HEK293 (cell line): ENCODE measurements around the gene ANKUB1.

Experiments used
- ELK4 ChIP-seq: IDR thresholded peaks from 2 replicates; pipeline ENCODE4 v1.6.1; 2011; ENCODE audit warnings: mild to moderate bottlenecking, low read depth, low read length, borderline replicate concordance
- KLF7 ChIP-seq: fragments of 450-650 bp; formaldehyde crosslinking; IDR thresholded peaks from 2 replicates; pipeline ENCODE4 v1.5.1; 2016; ENCODE audit warnings: missing biosample characterization, missing genetic modification characterization, borderline replicate concordance
- RBAK ChIP-seq: fragments of 450-650 bp; formaldehyde crosslinking; IDR thresholded peaks from 2 replicates; pipeline ENCODE4 v1.5.1; 2016; ENCODE audit warnings: missing biosample characterization, missing genetic modification characterization
- ZBTB7A ChIP-seq: fragments of 450-650 bp; formaldehyde crosslinking; IDR thresholded peaks from 2 replicates; pipeline ENCODE4 v1.5.1; 2016; ENCODE audit warnings: low read depth, missing biosample characterization, missing genetic modification characterization
- ZNF138 ChIP-seq: fragments of 450-650 bp; formaldehyde crosslinking; IDR thresholded peaks from 2 replicates; pipeline ENCODE4 v1.5.1; 2016; ENCODE audit warnings: missing biosample characterization, missing genetic modification characterization, borderline replicate concordance
- ZNF140 ChIP-seq: fragments of 450-650 bp; formaldehyde crosslinking; IDR thresholded peaks from 2 replicates; pipeline ENCODE4 v1.5.1; 2016; ENCODE audit warnings: missing biosample characterization, missing genetic modification characterization
- ZNF146 ChIP-seq: fragments of 450-650 bp; formaldehyde crosslinking; IDR thresholded peaks from 2 replicates; pipeline ENCODE4 v1.5.1; 2016; ENCODE audit warnings: missing biosample characterization, missing genetic modification characterization
- TF ChIP-seq, protein P1 (sequence below): fragments of 450-650 bp; formaldehyde crosslinking; IDR thresholded peaks from 2 replicates; pipeline ENCODE4 v1.5.1; 2016; ENCODE audit warnings: missing biosample characterization, missing genetic modification characterization
- TF ChIP-seq, protein P2 (sequence below): sonication (generic); formaldehyde crosslinking; IDR thresholded peaks from 2 replicates; pipeline ENCODE4 v1.8.1; 2022; ENCODE audit warnings: mild to moderate bottlenecking, moderate library complexity, missing genetic modification reagents

DNA sequence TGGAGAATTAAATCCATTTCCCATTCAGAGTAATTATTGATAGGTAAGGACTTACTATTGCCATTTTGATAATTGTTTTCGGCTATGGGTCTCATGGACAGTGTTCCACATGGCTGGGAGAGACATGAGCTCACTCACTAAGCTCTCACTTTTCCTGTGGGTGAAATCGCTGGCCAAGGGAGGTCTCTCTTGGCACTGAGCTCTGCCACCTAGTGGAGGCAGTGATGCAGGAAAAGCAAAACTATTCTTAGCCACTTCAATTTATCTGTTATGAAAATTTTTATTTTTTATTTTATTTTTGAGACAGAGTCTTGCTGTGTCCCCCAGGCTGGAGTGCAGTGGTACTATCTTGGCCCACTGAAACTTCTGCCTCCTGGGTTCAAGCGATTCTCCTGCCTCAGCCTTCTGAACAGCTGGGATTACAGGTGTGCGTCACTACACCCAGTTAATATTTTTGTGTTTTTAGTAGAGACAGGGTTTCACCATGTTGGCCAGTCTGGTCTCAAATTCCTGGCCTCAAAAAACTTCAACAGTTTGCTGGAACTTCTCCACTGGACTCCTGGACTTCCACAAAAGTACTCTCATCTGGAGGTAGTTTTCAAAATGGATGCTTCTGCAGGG, 16.0 kb upstream of the ANKUB1 start:
- TF ChIP-seq ZNF138 (no peak), ELK4 (no peak), ZNF146 (no peak), RBAK (no peak), ZBTB7A (tag by site-specific recombination) (no peak), ZNF140 (no peak), KLF7 (tag by site-specific recombination) (no peak)
- TF ChIP-seq, protein P1, sequence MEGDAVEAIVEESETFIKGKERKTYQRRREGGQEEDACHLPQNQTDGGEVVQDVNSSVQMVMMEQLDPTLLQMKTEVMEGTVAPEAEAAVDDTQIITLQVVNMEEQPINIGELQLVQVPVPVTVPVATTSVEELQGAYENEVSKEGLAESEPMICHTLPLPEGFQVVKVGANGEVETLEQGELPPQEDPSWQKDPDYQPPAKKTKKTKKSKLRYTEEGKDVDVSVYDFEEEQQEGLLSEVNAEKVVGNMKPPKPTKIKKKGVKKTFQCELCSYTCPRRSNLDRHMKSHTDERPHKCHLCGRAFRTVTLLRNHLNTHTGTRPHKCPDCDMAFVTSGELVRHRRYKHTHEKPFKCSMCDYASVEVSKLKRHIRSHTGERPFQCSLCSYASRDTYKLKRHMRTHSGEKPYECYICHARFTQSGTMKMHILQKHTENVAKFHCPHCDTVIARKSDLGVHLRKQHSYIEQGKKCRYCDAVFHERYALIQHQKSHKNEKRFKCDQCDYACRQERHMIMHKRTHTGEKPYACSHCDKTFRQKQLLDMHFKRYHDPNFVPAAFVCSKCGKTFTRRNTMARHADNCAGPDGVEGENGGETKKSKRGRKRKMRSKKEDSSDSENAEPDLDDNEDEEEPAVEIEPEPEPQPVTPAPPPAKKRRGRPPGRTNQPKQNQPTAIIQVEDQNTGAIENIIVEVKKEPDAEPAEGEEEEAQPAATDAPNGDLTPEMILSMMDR (tag by site-specific recombination) = peak; percentile 20; the same call in 1 of the 2 replicates
- TF ChIP-seq, protein P2, sequence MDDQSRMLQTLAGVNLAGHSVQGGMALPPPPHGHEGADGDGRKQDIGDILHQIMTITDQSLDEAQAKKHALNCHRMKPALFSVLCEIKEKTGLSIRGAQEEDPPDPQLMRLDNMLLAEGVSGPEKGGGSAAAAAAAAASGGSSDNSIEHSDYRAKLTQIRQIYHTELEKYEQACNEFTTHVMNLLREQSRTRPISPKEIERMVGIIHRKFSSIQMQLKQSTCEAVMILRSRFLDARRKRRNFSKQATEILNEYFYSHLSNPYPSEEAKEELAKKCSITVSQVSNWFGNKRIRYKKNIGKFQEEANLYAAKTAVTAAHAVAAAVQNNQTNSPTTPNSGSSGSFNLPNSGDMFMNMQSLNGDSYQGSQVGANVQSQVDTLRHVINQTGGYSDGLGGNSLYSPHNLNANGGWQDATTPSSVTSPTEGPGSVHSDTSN = no peak
